Measurements from ENCODE around the gene CPD.
"Not testable (repeated sequence)": the region's sequence is repeated elsewhere in the genome, so short reads cannot be mapped to it uniquely, and the experiment has no call there.

CPD gene

GRCh38 chr17:30427611-30428010, 48.9 kb downstream of the CPD start:
- no peak for DNase-seq (ENCODE audit: low read depth in 2 of 2)

GRCh38 chr17:30429155-30429554, 50.4 kb downstream of the CPD start:
- no peak for DNase-seq (ENCODE audit: low read depth in 2 of 2)

GRCh38 chr17:30433514-30433913, 54.8 kb downstream of the CPD start:
- no peak for DNase-seq (ENCODE audit: low read depth in 2 of 2)

- DNase-seq (ENCODE audit: low read depth in 2 of 2) = no peak
Observed at GRCh38 chr17:30436729-30437128, 58.0 kb downstream of the CPD start.

GRCh38 chr17:30443721-30444120, 65.0 kb downstream of the CPD start:
- DNase-seq (ENCODE audit: low read depth in 2 of 2) = no peak

GRCh38 chr17:30446640-30447039, 67.9 kb downstream of the CPD start:
- not testable (repeated sequence) for DNase-seq (ENCODE audit: low read depth in 2 of 2)

GRCh38 chr17:30449480-30449879, 70.8 kb downstream of the CPD start:
- DNase-seq (ENCODE audit: low read depth in 2 of 2) = no peak

- no peak for DNase-seq (ENCODE audit: low read depth in 2 of 2)
Observed at GRCh38 chr17:30450125-30451027, 71.6 kb downstream of the CPD start.

- DNase-seq (ENCODE audit: low read depth in 2 of 2) = no peak
Observed at GRCh38 chr17:30454635-30455034, 75.9 kb downstream of the CPD start.

- DNase-seq (ENCODE audit: low read depth in 2 of 2) = no peak
Observed at GRCh38 chr17:30458371-30458770, 79.6 kb downstream of the CPD start.

- DNase-seq (ENCODE audit: low read depth in 2 of 2) = not testable (repeated sequence)
Observed at GRCh38 chr17:30458797-30459413, 80.2 kb downstream of the CPD start.

GRCh38 chr17:30468465-30468864, 89.7 kb downstream of the CPD start:
- no peak for DNase-seq (ENCODE audit: low read depth in 2 of 2)

- no peak for DNase-seq (ENCODE audit: low read depth in 2 of 2)
Observed at GRCh38 chr17:30472238-30472890, 93.6 kb downstream of the CPD start.

- no peak for DNase-seq (ENCODE audit: low read depth in 2 of 2)
Observed at GRCh38 chr17:30475206-30475605, 96.5 kb downstream of the CPD start.

GRCh38 chr17:30476726-30477082, 98.0 kb downstream of the CPD start:
- DNase-seq (ENCODE audit: low read depth in 2 of 2) = no peak

GRCh38 chr17:30477083-30477773, 98.5 kb downstream of the CPD start, which contains the start of gene GOSR1:
Gene GOSR1 (plus strand): TSS chr17:30477408. CDS start chr17:30477434, 26 bp downstream.
- peak; percentile 77 to 81 for DNase-seq (ENCODE audit: low read depth in 2 of 2)

- DNase-seq (ENCODE audit: low read depth in 2 of 2) = no peak
Observed at GRCh38 chr17:30477774-30478115, 99.0 kb downstream of the CPD start.

- no peak for DNase-seq (ENCODE audit: low read depth in 2 of 2)
Observed at GRCh38 chr17:30482555-30482954, 103.8 kb downstream of the CPD start.

GRCh38 chr17:30483159-30483558, 104.4 kb downstream of the CPD start:
- DNase-seq (ENCODE audit: low read depth in 2 of 2) = no peak

- DNase-seq (ENCODE audit: low read depth in 2 of 2) = no peak
Observed at GRCh38 chr17:30493780-30494179, 115.1 kb downstream of the CPD start.

- no peak for DNase-seq (ENCODE audit: low read depth in 2 of 2)
Observed at GRCh38 chr17:30495586-30495985, 116.9 kb downstream of the CPD start.

- DNase-seq (ENCODE audit: low read depth in 2 of 2) = no peak
Observed at GRCh38 chr17:30503558-30503957, 124.8 kb downstream of the CPD start.

All from stimulated activated CD4-positive, alpha-beta T cell treated with anti-CD3 and anti-CD28 coated beads, Interleukin-1b, Interleukin-23, amount 100 ng/mL, for 1 hour (primary cell).